Astrocyte of the spinal cord (primary cell): ENCODE results near the gene MFAP3.

Source experiments
- DNase-seq: peaks from one replicate; pipeline ENCODE4 v3.0.0; 2011; ENCODE audit warnings: low read depth, low spot score
- H3K4me3 ChIP-seq: 2 replicates; pipeline ENCODE4 v1.5.1; 2011; ENCODE audit warnings: low read depth, mild to moderate bottlenecking, low read length, moderate library complexity
- CTCF ChIP-seq: IDR thresholded peaks from 2 replicates; pipeline ENCODE4 v1.5.1; 2012; ENCODE audit warnings: low read depth, mild to moderate bottlenecking, low read length, inconsistent platforms
- in situ Hi-C: cut with HindIII; loops from 2 replicates; pipeline ENCODE4 v1.10.0; 2017; ENCODE audit warnings: low sequenced_read_pairs

The MFAP3 gene

DNA sequence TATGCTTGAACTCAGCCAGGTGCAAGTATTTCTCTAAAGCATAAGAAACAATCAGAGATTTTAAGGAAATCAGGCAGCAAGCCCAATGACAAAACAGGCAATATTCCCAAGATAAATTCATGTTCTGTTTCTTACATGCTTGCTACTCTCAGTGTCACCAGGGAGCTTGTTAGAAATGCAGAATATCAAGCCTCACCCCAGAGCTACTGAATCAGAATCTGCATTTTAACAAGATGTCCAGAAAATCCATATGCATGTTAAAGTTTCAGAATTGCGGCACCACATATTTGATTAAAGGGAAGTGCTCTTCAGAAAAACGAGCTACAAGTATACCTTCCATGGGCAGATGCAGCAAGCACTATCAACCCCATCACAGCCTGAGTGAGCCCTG is 54.4 kb downstream of the MFAP3 start:
- in situ Hi-C loops, result no loop called here
- DNase-seq, result no peak
- H3K4me3 ChIP-seq, result no peak overlapping the region
- TF ChIP-seq CTCF, result no peak

GRCh38 chr5:154095904-154096303 is 57.1 kb downstream of the MFAP3 start:
- in situ Hi-C loops, result no loop called here
- H3K4me3 ChIP-seq, result no peak overlapping the region
- DNase-seq, result no peak
- TF ChIP-seq CTCF, result no peak

DNA sequence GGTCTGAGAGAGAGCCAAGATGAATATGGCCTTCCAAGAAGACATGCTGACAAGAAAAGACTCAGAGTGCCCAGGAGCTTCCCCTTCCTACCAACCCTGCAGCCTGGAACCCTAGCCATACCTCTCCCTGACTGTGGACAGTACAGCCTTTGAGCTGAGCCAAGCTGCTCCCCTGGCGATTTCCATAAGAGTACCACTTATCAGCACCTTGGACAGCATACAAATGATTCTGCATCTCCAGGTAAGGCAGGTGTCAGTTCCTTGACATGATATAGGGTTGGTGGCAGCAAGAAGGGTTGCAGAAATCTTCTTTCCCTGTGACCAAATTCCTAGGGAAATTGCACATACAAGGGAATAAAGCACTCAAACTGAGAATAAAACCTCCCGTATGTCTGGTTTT is 58.3 kb downstream of the MFAP3 start:
- in situ Hi-C loops, result no loop called here
- no peak for DNase-seq
- no peak overlapping the region for H3K4me3 ChIP-seq
- no peak for TF ChIP-seq CTCF

DNA sequence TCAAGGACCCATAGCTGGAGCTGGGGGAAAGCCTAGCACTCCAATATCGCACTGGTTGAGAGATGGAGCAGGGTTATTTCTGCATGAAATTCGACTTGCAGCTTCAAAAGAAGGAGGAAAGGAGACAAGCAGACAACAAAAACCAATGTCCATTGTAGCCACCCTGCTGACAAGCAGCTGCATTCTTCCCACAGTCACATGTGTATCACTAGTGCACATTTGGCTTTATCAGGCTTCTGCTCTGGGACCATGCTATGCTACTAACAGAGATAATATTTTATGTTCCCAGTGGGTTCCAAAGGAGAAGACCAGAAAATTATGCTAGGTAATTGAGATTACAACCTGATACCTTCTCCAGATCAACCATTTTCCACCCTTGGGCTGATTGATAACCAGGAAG is 59.7 kb downstream of the MFAP3 start:
- no peak for DNase-seq
- in situ Hi-C loops, result no loop called here

DNA sequence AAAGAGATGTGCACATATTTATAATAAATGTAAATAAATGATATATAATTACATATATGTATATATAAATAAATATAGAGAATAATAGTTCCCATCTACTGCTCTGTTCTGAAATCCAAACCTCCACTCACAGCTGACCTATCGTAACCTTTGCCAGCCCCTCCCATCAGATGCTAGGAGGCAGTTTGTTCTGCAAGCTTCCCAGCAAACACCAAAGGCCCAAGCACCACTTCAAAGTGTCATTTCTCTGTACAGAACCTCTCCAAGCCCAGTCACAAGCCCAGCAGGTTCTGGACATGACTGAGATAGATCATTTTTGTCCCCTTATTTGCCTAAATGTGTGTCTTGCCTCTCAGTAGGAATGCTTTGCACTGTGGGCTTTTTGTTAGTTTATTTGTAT is 62.4 kb downstream of the MFAP3 start:
- in situ Hi-C loops, result no loop called here
- no peak overlapping the region for H3K4me3 ChIP-seq
- TF ChIP-seq CTCF, result no peak
- no peak for DNase-seq

More for the DNA sequence above, 59.7 kb downstream of the MFAP3 start:
- TF ChIP-seq CTCF, result no peak
- no peak overlapping the region for H3K4me3 ChIP-seq

DNA sequence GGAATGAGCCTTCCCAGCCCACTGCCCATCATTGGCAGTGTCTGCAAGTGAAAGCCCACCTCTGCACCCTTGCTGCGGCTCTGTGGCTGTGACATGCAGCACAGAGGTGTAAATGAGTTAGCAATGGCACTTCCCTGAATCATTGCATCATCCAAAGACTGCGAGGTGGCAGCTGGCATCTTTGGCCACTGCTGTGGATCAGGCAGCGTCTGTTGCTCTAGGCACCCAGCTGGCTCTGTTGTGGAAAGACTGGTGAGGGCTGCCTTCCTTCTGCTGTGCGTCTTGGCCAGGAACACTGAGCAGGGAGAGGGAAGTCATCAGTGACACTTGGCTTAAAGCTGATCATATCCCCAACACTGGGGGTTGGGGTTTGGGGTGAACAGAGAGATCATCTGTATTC is 64.5 kb downstream of the MFAP3 start:
- no peak for TF ChIP-seq CTCF
- no peak overlapping the region for H3K4me3 ChIP-seq
- DNase-seq, result no peak
- in situ Hi-C loops, result no loop called here
